Nephron (organoid): ENCODE measurements around the gene DGCR8.

ENCODE experiments used
- H3K27ac Mint-ChIP-seq, 3 experiments: 2 replicates each; pipeline ENCODE4 v1.8.0; 2020; ENCODE audit warnings: mixed read lengths in 3 of 3, mild to moderate bottlenecking in 2 of 3, moderate library complexity in 1 of 3
- H3K27me3 Mint-ChIP-seq: 2 replicates; pipeline ENCODE4 v1.8.0; 2021; ENCODE audit warnings: low read depth, mild to moderate bottlenecking, moderate library complexity, mixed read lengths
- H3K36me3 Mint-ChIP-seq: 2 replicates; pipeline ENCODE4 v1.8.0; 2020; ENCODE audit warnings: low read depth, mixed read lengths
- H3K4me1 Mint-ChIP-seq: 2 replicates; pipeline ENCODE4 v1.8.0; 2020; ENCODE audit warnings: mixed read lengths
- H3K4me3 Mint-ChIP-seq, 3 experiments: 2 replicates each; pipeline ENCODE4 v1.8.0; 2020; ENCODE audit warnings: mild to moderate bottlenecking in 3 of 3, mixed read lengths in 3 of 3, moderate library complexity in 2 of 3
- H3K9me3 Mint-ChIP-seq: 2 replicates; pipeline ENCODE4 v1.8.0; 2020; ENCODE audit warnings: mixed read lengths
- CTCF ChIP-seq, 3 experiments: fragments of 200-600 bp; sonication (generic); IDR thresholded peaks; one replicate each; pipeline ENCODE4 v1.5.0; 2021; ENCODE audit warnings: antibody characterized with exemption in 3 of 3; ENCODE audit not compliant: unreplicated experiment in 3 of 3

Gene DGCR8

GRCh38 chr22:20145832-20146223, 65.8 kb downstream of the DGCR8 start:
- no peak for TF ChIP-seq CTCF (IDR thresholded peaks at IDR 0.05; ENCODE audit: unreplicated experiment in 3 of 3)
- Mint-ChIP-seq H3K9me3 (no peaks in the 10 kb centered on the region), H3K36me3 (no peaks in the 10 kb centered on the region), H3K27me3 (no peaks in the 10 kb centered on the region), H3K4me1 (peaks cover 5% of the 10 kb centered on the region), H3K27ac (no peak overlapping the region), H3K4me3 (no peak overlapping the region)

- Mint-ChIP-seq H3K27ac (peak overlapping the region in 1 of 3 experiments; percentile 56), H3K4me3 (no peak overlapping the region), H3K4me1 (peaks cover 5% of the 10 kb centered on the region), H3K27me3 (no peaks in the 10 kb centered on the region), H3K36me3 (no peaks in the 10 kb centered on the region), H3K9me3 (no peaks in the 10 kb centered on the region)
- no peak for TF ChIP-seq CTCF (IDR thresholded peaks at IDR 0.05; ENCODE audit: unreplicated experiment in 3 of 3)
Measured at GRCh38 chr22:20146777-20147176, 66.7 kb downstream of the DGCR8 start.

DNA sequence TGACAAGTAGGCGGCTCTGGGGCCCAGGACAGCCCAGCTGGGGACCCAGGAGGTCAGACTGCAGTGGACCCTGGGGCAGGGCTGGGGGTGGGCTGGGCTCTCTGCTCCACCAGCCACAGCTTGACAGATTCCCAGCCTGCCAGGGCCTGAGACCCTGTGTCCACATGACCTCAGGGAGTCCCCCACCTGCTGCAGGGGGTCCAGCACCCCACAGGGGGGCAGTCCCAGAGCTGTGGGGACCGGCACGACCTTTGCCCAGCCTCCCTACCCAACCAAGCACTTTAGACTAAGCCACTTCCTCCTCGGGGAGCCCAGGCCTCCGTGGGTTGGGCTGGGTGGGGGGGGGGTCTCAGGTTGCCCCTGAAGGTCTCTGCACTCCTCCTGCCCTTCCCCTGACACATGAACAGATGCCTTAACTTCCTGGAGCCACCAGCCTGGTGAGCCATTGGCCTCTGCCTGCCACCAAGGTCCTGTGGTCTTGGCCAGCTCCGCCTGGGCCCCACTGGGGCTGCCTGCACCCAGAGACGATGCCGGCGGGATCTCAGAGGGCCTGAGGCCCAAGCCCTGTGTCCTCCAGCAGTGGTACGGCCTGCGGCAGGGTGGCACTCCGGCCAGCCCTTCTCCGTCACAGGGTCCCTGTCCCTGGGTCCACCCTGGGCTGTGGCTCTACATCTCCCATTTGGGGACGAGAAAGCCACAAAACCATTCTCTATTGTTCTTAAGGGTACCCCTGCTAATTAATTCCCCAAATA, 67.4 kb downstream of the DGCR8 start:
- Mint-ChIP-seq H3K9me3 (no peaks in the 10 kb centered on the region), H3K27ac (no peak overlapping the region), H3K36me3 (no peaks in the 10 kb centered on the region), H3K27me3 (no peaks in the 10 kb centered on the region), H3K4me3 (no peak overlapping the region), H3K4me1 (peaks cover 5% of the 10 kb centered on the region)
- TF ChIP-seq CTCF (IDR thresholded peaks at IDR 0.05; ENCODE audit: unreplicated experiment in 3 of 3), result no peak

GRCh38 chr22:20148414-20148813, 68.4 kb downstream of the DGCR8 start:
- Mint-ChIP-seq H3K4me1 (peaks cover 5% of the 10 kb centered on the region), H3K27ac (no peak overlapping the region), H3K4me3 (no peak overlapping the region), H3K27me3 (no peaks in the 10 kb centered on the region), H3K9me3 (no peaks in the 10 kb centered on the region), H3K36me3 (no peaks in the 10 kb centered on the region)
- TF ChIP-seq CTCF (IDR thresholded peaks at IDR 0.05; ENCODE audit: unreplicated experiment in 3 of 3), result no peak

- peaks cover 5% of the 10 kb centered on the region for H3K4me1 Mint-ChIP-seq
- no peak for TF ChIP-seq CTCF (IDR thresholded peaks at IDR 0.05; ENCODE audit: unreplicated experiment in 3 of 3)
- H3K9me3 Mint-ChIP-seq, result no peaks in the 10 kb centered on the region
- H3K36me3 Mint-ChIP-seq, result no peaks in the 10 kb centered on the region
- H3K4me3 Mint-ChIP-seq, result no peak overlapping the region
- no peak overlapping the region for H3K27ac Mint-ChIP-seq
- no peaks in the 10 kb centered on the region for H3K27me3 Mint-ChIP-seq
Measured at GRCh38 chr22:20149257-20150250, 69.5 kb downstream of the DGCR8 start.
